IMR-90 (cell line): ENCODE data around the gene FNDC11. TPM values are rescaled to one million over a fixed set of nuclear protein-coding genes. Genes with fewer than 3 reads are reported as not detected.
A peak's percentile ranks its signal among the peaks of the same experiment; 100 is the strongest.

ENCODE experiments used
- ATAC-seq: fragments of 200-7000 bp; cut with Tn5 transposase; 2 replicates; pipeline ENCODE4 v1.9.1; 2020; ENCODE audit warnings: low read depth, mild to moderate bottlenecking, moderate library complexity
- BruUV-seq: library from RNA; stranded (reverse); fragments of 400-500 nt; replicated peaks from 2 replicates; lab custom pipeline; 2021; lab: Mats Ljungman, UMichigan
- CTCF ChIA-PET: fragments of 300-600 bp; formaldehyde crosslinking; extraction: SDS; loops from one replicate; lab custom pipeline; 2021; ENCODE audit warnings: antibody characterized with exemption; lab: Yijun Ruan, JAX
- POLR2A ChIA-PET: fragments of 300-600 bp; sonication (Branson Sonifier 250); formaldehyde crosslinking; loops from one replicate; lab custom pipeline; 2022; ENCODE audit warnings: antibody characterized with exemption; ENCODE audit not compliant: unreplicated experiment; lab: Charles Lee
- DNase-seq: peaks from one replicate; pipeline ENCODE4 v3.0.0; 2013
- H2AFZ ChIP-seq: replicated peaks from 2 replicates; pipeline ENCODE3; 2013; ENCODE audit warnings: low read length, mild to moderate bottlenecking; ENCODE audit not compliant: poor library complexity
- H2AK5ac ChIP-seq: 2 replicates; pipeline ENCODE4 v1.6.1; 2013; ENCODE audit warnings: low read depth, low read length, inconsistent platforms
- H2AK9ac ChIP-seq: replicated peaks from 2 replicates; pipeline ENCODE3; 2013; ENCODE audit warnings: mild to moderate bottlenecking, low read depth, low read length, moderate library complexity; ENCODE audit not compliant: poor library complexity
- H2BK120ac ChIP-seq: 2 replicates; pipeline ENCODE4 v1.6.1; 2013; ENCODE audit warnings: low read depth, low read length, inconsistent platforms
- H2BK15ac ChIP-seq: 3 replicates; pipeline ENCODE4 v1.6.1; 2013; ENCODE audit warnings: low read depth, low read length, inconsistent platforms
- H2BK20ac ChIP-seq: 2 replicates; pipeline ENCODE4 v1.6.1; 2013; ENCODE audit warnings: low read depth, mild to moderate bottlenecking, inconsistent platforms, low read length, moderate library complexity
- H2BK5ac ChIP-seq: 2 replicates; pipeline ENCODE4 v1.6.1; 2013; ENCODE audit warnings: mild to moderate bottlenecking, low read depth, low read length, inconsistent platforms; ENCODE audit not compliant: poor library complexity, severe bottlenecking
- H3K14ac ChIP-seq: replicated peaks from 2 replicates; pipeline ENCODE4 v1.6.1; 2013; ENCODE audit warnings: low read depth, low read length, inconsistent platforms
- H3K18ac ChIP-seq: 2 replicates; pipeline ENCODE4 v1.6.1; 2013; ENCODE audit warnings: low read depth, low read length, control low read depth
- H3K23ac ChIP-seq: 2 replicates; pipeline ENCODE4 v1.6.1; 2013; ENCODE audit warnings: low read depth, low read length, inconsistent platforms
- H3K27ac ChIP-seq: 2 replicates; pipeline ENCODE4 v1.5.1; 2013; ENCODE audit warnings: mild to moderate bottlenecking, control low read depth, low read length; ENCODE audit not compliant: insufficient read depth
- H3K27me3 ChIP-seq: 2 replicates; pipeline ENCODE4 v1.6.1; 2013; ENCODE audit warnings: low read length; ENCODE audit not compliant: control insufficient read depth, insufficient read depth
- H3K36me3 ChIP-seq: 2 replicates; pipeline ENCODE4 v1.6.1; 2013; ENCODE audit warnings: low read length, mixed read lengths; ENCODE audit not compliant: control insufficient read depth, insufficient read depth
- H3K4ac ChIP-seq: 2 replicates; pipeline ENCODE4 v1.6.1; 2013; ENCODE audit warnings: low read depth, low read length, inconsistent platforms
- H3K4me1 ChIP-seq: 2 replicates; pipeline ENCODE4 v1.6.1; 2013; ENCODE audit warnings: low read length, mixed read lengths; ENCODE audit not compliant: control insufficient read depth, insufficient read depth
- H3K4me2 ChIP-seq: 2 replicates; pipeline ENCODE4 v1.6.1; 2013; ENCODE audit warnings: low read depth, mild to moderate bottlenecking, control low read depth, low read length, moderate library complexity
- H3K4me3 ChIP-seq: 2 replicates; pipeline ENCODE4 v1.5.1; 2013; ENCODE audit warnings: low read depth, mild to moderate bottlenecking, control low read depth, low read length, moderate library complexity; ENCODE audit not compliant: insufficient read depth
- H3K56ac ChIP-seq: 2 replicates; pipeline ENCODE4 v1.6.1; 2013; ENCODE audit warnings: low read length, inconsistent platforms; ENCODE audit not compliant: insufficient read depth; ENCODE audit errors: extremely low read depth
- H3K79me1 ChIP-seq, 2 experiments: 2 replicates each; pipeline ENCODE4 v1.6.1; 2013; ENCODE audit warnings: low read length in 2 of 2, inconsistent platforms in 1 of 2, low read depth in 1 of 2
- H3K9ac ChIP-seq: 2 replicates; pipeline ENCODE4 v1.6.1; 2013; ENCODE audit warnings: low read depth, low read length, control low read depth
- H3K9me1 ChIP-seq: 2 replicates; pipeline ENCODE4 v1.6.1; 2013; ENCODE audit warnings: low read length, inconsistent platforms; ENCODE audit not compliant: insufficient read depth
- H3K9me3 ChIP-seq: 2 replicates; pipeline ENCODE4 v1.6.1; 2013; ENCODE audit warnings: low read length; ENCODE audit not compliant: control insufficient read depth, insufficient read depth
- H4K20me1 ChIP-seq: 2 replicates; pipeline ENCODE4 v1.6.1; 2013; ENCODE audit warnings: low read length, inconsistent platforms; ENCODE audit not compliant: insufficient read depth
- H4K5ac ChIP-seq: 2 replicates; pipeline ENCODE4 v1.6.1; 2013; ENCODE audit warnings: mild to moderate bottlenecking, low read depth, low read length, control low read depth
- H4K8ac ChIP-seq, 2 experiments: 2 replicates each; pipeline ENCODE4 v1.6.1; 2013; ENCODE audit warnings: low read depth in 2 of 2, low read length in 2 of 2, control low read depth in 1 of 2, inconsistent platforms in 1 of 2
- H4K91ac ChIP-seq: 2 replicates; pipeline ENCODE4 v1.6.1; 2013; ENCODE audit warnings: low read depth, low read length, inconsistent platforms; ENCODE audit not compliant: insufficient read depth
- BHLHE40 ChIP-seq: fragments of 150-350 bp; IDR thresholded peaks from 2 replicates; pipeline ENCODE4 v1.6.1; 2016; ENCODE audit warnings: mild to moderate bottlenecking, low read depth, low read length
- CHD1 ChIP-seq: IDR thresholded peaks from 2 replicates; pipeline ENCODE4 v1.6.1; 2012; ENCODE audit warnings: low read depth, low read length, improper control_type of control experiment
- FOS ChIP-seq: fragments of 150-350 bp; IDR thresholded peaks from 2 replicates; pipeline ENCODE4 v1.6.1; 2016; ENCODE audit warnings: low read depth, low read length
- RAD21 ChIP-seq: IDR thresholded peaks from 2 replicates; pipeline ENCODE4 v1.6.1; 2012; ENCODE audit warnings: low read length, improper control_type of control experiment
- WGBS, 2 experiments: methylation state at CpG; one replicate each; pipeline versions ENCODE4 v1.1.5 to v1.1.7; 2013; ENCODE audit warnings: missing lambda C conversion rate in 2 of 2; ENCODE audit not compliant: insufficient read length in 1 of 2; ENCODE audit errors: extremely low coverage in 2 of 2; 5-methylcytosine and 5-hydroxymethylcytosine counted together
- dilution Hi-C: fragments of 300-500 bp; cut with HindIII; formaldehyde crosslinking; loops from one replicate; pipeline ENCODE4 v1.14.3; 2018; ENCODE audit warnings: low sequenced_read_pairs; ENCODE audit not compliant: unreplicated experiment
- in situ Hi-C: fragments of 300-500 bp; cut with MboI; formaldehyde crosslinking; loops from 3 replicates; pipeline ENCODE4 v1.14.3; 2019; ENCODE audit warnings: low sequenced_read_pairs, inconsistent platforms, mixed read lengths
- intact Hi-C: fragments of 100-400 bp; cut with micrococcal nuclease; formaldehyde crosslinking; loops from 2 replicates; pipeline ENCODE4 v1.10.0; 2022
- polyA plus RNA-seq, 3 experiments: library from polyadenylated mRNA; depleted of rRNA; stranded (reverse); fragments of >200 nt; gene quantifications; 2 replicates each; pipeline ENCODE4 v1.2.3, GENCODE V29; 2012; ENCODE audit warnings: low replicate concordance in 1 of 3
- total RNA-seq: library from RNA; depleted of rRNA; stranded (reverse); fragments of >200 nt; gene quantifications from 2 replicates; pipeline ENCODE4 v1.2.3, GENCODE V29; 2012
- TF ChIP-seq, protein P1 (sequence below): fragments of 150-350 bp; IDR thresholded peaks from 2 replicates; pipeline ENCODE4 v1.6.1; 2017; ENCODE audit warnings: mild to moderate bottlenecking, antibody characterized with exemption, low read length, low read depth
- TF ChIP-seq, protein P2 (sequence below): conservative IDR thresholded peaks from 2 replicates; pipeline ENCODE4 v1.5.1; 2012; ENCODE audit warnings: mild to moderate bottlenecking, low read depth, low read length, improper control_type of control experiment

FNDC11 gene
- total and polyA plus RNA-seq, 2 of the 4 experiments (the other 2 are of a cell fraction) = 0.36 to 1.0 TPM

GRCh38 chr20:63540417-63541186 is 13.4 kb upstream of the FNDC11 start:
- no peak overlapping the region for H3K27ac ChIP-seq
- no peaks in the 10 kb centered on the region for H3K79me1 ChIP-seq
- H3K36me3 ChIP-seq = no peaks in the 10 kb centered on the region
- POLR2A ChIA-PET = no interaction called here
- CTCF ChIA-PET = no interaction called here
- no peak overlapping the region for H3K18ac ChIP-seq
- no peak overlapping the region for H4K91ac ChIP-seq
- H3K14ac ChIP-seq = no peak overlapping the region
- no peaks in the 10 kb centered on the region for H4K20me1 ChIP-seq
- H3K9ac ChIP-seq = no peak overlapping the region
- peaks cover 3% of the 10 kb centered on the region; the same call in 1 of the 2 replicates for H3K4me1 ChIP-seq
- TF ChIP-seq FOS (peak; percentile 62), CHD1 (no peak), RAD21 (no peak), BHLHE40 (peak; percentile 91)
- TF ChIP-seq, protein P1, sequence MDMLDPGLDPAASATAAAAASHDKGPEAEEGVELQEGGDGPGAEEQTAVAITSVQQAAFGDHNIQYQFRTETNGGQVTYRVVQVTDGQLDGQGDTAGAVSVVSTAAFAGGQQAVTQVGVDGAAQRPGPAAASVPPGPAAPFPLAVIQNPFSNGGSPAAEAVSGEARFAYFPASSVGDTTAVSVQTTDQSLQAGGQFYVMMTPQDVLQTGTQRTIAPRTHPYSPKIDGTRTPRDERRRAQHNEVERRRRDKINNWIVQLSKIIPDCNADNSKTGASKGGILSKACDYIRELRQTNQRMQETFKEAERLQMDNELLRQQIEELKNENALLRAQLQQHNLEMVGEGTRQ = peak; percentile 49
- TF ChIP-seq, protein P2, sequence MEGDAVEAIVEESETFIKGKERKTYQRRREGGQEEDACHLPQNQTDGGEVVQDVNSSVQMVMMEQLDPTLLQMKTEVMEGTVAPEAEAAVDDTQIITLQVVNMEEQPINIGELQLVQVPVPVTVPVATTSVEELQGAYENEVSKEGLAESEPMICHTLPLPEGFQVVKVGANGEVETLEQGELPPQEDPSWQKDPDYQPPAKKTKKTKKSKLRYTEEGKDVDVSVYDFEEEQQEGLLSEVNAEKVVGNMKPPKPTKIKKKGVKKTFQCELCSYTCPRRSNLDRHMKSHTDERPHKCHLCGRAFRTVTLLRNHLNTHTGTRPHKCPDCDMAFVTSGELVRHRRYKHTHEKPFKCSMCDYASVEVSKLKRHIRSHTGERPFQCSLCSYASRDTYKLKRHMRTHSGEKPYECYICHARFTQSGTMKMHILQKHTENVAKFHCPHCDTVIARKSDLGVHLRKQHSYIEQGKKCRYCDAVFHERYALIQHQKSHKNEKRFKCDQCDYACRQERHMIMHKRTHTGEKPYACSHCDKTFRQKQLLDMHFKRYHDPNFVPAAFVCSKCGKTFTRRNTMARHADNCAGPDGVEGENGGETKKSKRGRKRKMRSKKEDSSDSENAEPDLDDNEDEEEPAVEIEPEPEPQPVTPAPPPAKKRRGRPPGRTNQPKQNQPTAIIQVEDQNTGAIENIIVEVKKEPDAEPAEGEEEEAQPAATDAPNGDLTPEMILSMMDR = no peak
- no TSS peak for BruUV-seq
- H3K9me3 ChIP-seq = no peaks in the 10 kb centered on the region
- no peak overlapping the region for H2BK120ac ChIP-seq
- peak; percentile 50 for DNase-seq
- no peak overlapping the region for H4K8ac ChIP-seq
- H3K4me2 ChIP-seq = no peak overlapping the region
- dilution Hi-C loops = no loop called here
- no peak overlapping the region for H3K23ac ChIP-seq
- no peak overlapping the region for H3K4ac ChIP-seq
- H2BK15ac ChIP-seq = no peak overlapping the region
- WGBS, 2 experiments = 47% methylated on average over 28 of the region's 49 CpGs; no CpG with 5 or more reads in 1 of the 2 experiments
- no peak overlapping the region for H3K4me3 ChIP-seq
- no peak overlapping the region for H2BK5ac ChIP-seq
- no peak overlapping the region for H2AK5ac ChIP-seq
- in situ Hi-C loops = no loop called here
- H2AFZ ChIP-seq = peak overlapping the region; percentile 33
- intact Hi-C loops = no loop called here
- H3K56ac ChIP-seq = no peak overlapping the region
- no peak overlapping the region for H2BK20ac ChIP-seq
- ATAC-seq = no peak
- H3K27me3 ChIP-seq = peaks cover 6% of the 10 kb centered on the region; the same call in 1 of the 2 replicates
- H2AK9ac ChIP-seq = peak overlapping the region; percentile 55
- no peak overlapping the region; the same call in 1 of the 2 replicates for H4K5ac ChIP-seq
- no peaks in the 10 kb centered on the region for H3K9me1 ChIP-seq
